ENCODE measurements around the gene VRK1.

DNA sequence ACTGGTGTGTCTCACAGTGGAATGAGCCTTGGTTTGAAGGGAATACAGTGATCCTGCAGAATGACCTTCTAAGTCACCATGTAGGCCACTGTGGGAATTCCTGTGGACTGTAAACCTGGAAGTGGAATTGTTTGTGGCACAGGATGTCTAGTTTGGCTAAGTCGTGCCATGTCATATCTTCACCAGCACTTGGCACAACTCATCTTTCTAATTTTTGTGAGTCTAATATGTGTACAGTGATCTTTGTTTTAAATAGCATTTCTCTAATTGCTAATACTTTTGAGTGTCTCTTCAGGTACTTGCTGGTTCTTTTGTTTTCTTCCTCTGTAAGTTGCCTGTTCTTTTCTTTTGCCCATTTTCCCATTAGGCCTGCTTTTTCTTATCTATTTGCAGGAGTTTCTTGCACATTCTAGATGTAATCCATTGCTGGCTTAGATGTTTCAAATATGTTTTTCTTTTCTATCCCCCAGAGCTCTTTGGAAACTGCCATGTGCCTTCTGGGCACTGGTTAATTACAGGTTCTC is 112.7 kb downstream of the VRK1 start:
- TF ChIP-seq POLR2AphosphoS5 (IDR thresholded peaks at IDR 0.05; ENCODE audit: low read depth, low read length) (no peak), POLR2A (IDR thresholded peaks at IDR 0.05; ENCODE audit: low read depth, low read length) (no peak), TAF1 (IDR thresholded peaks at IDR 0.05; ENCODE audit: borderline replicate concordance, low read depth, low read length) (no peak)
